ENCODE measurements around the gene KCNJ4.

KCNJ4 gene

GRCh38 chr22:38489142-38489541 is 34.1 kb upstream of the KCNJ4 start:
- Histone ChIP-seq H3K27ac (ENCODE audit: insufficient read depth, low read length, poor library complexity, severe bottlenecking) (no peak overlapping the region), H3K4me1 (ENCODE audit: control insufficient read depth, insufficient read depth, low read length, poor library complexity, severe bottlenecking) (peaks cover 3% of the 10 kb centered on the region), H3K27me3 (replicated peaks; ENCODE audit: control insufficient read depth, insufficient read depth, low read length, poor library complexity, severe bottlenecking) (no peaks in the 10 kb centered on the region), H3K9me3 (ENCODE audit: control insufficient read depth, low read length) (no peaks in the 10 kb centered on the region), H3K4me3 (ENCODE audit: insufficient read depth, low read depth, low read length, poor library complexity, severe bottlenecking) (no peak overlapping the region), H3K36me3 (ENCODE audit: control insufficient read depth, insufficient read depth, low read length) (peaks cover 94% of the 10 kb centered on the region)
- no peak for DNase-seq

- H3K36me3 ChIP-seq (ENCODE audit: control insufficient read depth, insufficient read depth, low read length), result peaks cover 94% of the 10 kb centered on the region
- DNase-seq, result no peak
- peaks cover 3% of the 10 kb centered on the region for H3K4me1 ChIP-seq (ENCODE audit: control insufficient read depth, insufficient read depth, low read length, poor library complexity, severe bottlenecking)
- H3K9me3 ChIP-seq (ENCODE audit: control insufficient read depth, low read length), result no peaks in the 10 kb centered on the region
- H3K27ac ChIP-seq (ENCODE audit: insufficient read depth, low read length, poor library complexity, severe bottlenecking), result no peak overlapping the region
- no peaks in the 10 kb centered on the region for H3K27me3 ChIP-seq (replicated peaks; ENCODE audit: control insufficient read depth, insufficient read depth, low read length, poor library complexity, severe bottlenecking)
- H3K4me3 ChIP-seq (ENCODE audit: insufficient read depth, low read depth, low read length, poor library complexity, severe bottlenecking), result no peak overlapping the region
Measured at GRCh38 chr22:38487946-38488345, 32.9 kb upstream of the KCNJ4 start.

GRCh38 chr22:38485783-38486182 is 30.8 kb upstream of the KCNJ4 start:
- no peak for DNase-seq
- H3K36me3 ChIP-seq (ENCODE audit: control insufficient read depth, insufficient read depth, low read length), result peaks cover 85% of the 10 kb centered on the region

GRCh38 chr22:38484244-38484643 is 29.2 kb upstream of the KCNJ4 start:
- Histone ChIP-seq H3K4me1 (ENCODE audit: control insufficient read depth, insufficient read depth, low read length, poor library complexity, severe bottlenecking) (peaks cover 3% of the 10 kb centered on the region), H3K36me3 (ENCODE audit: control insufficient read depth, insufficient read depth, low read length) (peaks cover 69% of the 10 kb centered on the region), H3K9me3 (ENCODE audit: control insufficient read depth, low read length) (no peaks in the 10 kb centered on the region), H3K27ac (ENCODE audit: insufficient read depth, low read length, poor library complexity, severe bottlenecking) (no peak overlapping the region), H3K4me3 (ENCODE audit: insufficient read depth, low read depth, low read length, poor library complexity, severe bottlenecking) (no peak overlapping the region), H3K27me3 (replicated peaks; ENCODE audit: control insufficient read depth, insufficient read depth, low read length, poor library complexity, severe bottlenecking) (no peaks in the 10 kb centered on the region)
- no peak for DNase-seq

More at GRCh38 chr22:38485783-38486182, 30.8 kb upstream of the KCNJ4 start:
- H3K4me1 ChIP-seq (ENCODE audit: control insufficient read depth, insufficient read depth, low read length, poor library complexity, severe bottlenecking), result peaks cover 3% of the 10 kb centered on the region
- H3K27ac ChIP-seq (ENCODE audit: insufficient read depth, low read length, poor library complexity, severe bottlenecking), result no peak overlapping the region
- H3K9me3 ChIP-seq (ENCODE audit: control insufficient read depth, low read length), result no peaks in the 10 kb centered on the region
- H3K4me3 ChIP-seq (ENCODE audit: insufficient read depth, low read depth, low read length, poor library complexity, severe bottlenecking), result no peak overlapping the region
- H3K27me3 ChIP-seq (replicated peaks; ENCODE audit: control insufficient read depth, insufficient read depth, low read length, poor library complexity, severe bottlenecking), result no peaks in the 10 kb centered on the region

DNA sequence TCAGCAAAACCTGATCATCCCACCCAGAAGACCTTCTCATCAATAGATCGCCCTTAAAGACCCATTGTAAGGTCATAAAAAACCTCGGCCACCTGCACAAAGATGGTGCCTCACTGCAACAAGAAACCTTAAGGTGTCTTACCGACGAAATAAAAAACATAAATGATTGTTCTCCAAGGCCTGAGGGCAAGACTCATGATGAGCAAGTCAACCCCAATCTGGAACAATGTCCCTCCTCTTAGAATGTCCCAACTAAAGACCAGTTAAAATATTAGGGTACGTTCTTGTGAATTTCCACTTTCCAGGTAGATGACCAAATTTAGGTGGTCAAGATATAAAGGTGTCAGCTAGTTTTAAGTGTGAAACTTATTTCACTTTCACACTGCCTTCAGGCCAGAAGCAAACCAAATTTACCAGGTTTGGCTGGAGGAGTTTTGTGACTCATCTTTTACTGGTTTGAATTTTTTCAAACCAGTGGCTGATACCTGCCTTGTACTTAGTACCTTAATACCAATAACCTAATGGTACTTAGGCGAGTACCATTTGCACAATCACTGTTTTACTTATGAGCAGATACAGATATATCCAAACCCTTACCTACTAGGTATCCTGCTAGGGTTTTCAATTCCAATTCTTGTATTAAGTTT is 27.8 kb upstream of the KCNJ4 start:
- H3K36me3 ChIP-seq (ENCODE audit: control insufficient read depth, insufficient read depth, low read length), result peaks cover 55% of the 10 kb centered on the region

GRCh38 chr22:38481871-38482332 is 26.9 kb upstream of the KCNJ4 start:
- no peaks in the 10 kb centered on the region for H3K27me3 ChIP-seq (replicated peaks; ENCODE audit: control insufficient read depth, insufficient read depth, low read length, poor library complexity, severe bottlenecking)
- H3K9me3 ChIP-seq (ENCODE audit: control insufficient read depth, low read length), result no peaks in the 10 kb centered on the region
- peaks cover 49% of the 10 kb centered on the region for H3K36me3 ChIP-seq (ENCODE audit: control insufficient read depth, insufficient read depth, low read length)
- DNase-seq, result no peak
- H3K4me1 ChIP-seq (ENCODE audit: control insufficient read depth, insufficient read depth, low read length, poor library complexity, severe bottlenecking), result peaks cover 3% of the 10 kb centered on the region
- no peak overlapping the region for H3K27ac ChIP-seq (ENCODE audit: insufficient read depth, low read length, poor library complexity, severe bottlenecking)
- no peak overlapping the region for H3K4me3 ChIP-seq (ENCODE audit: insufficient read depth, low read depth, low read length, poor library complexity, severe bottlenecking)

More for the DNA sequence above, 27.8 kb upstream of the KCNJ4 start:
- no peak overlapping the region for H3K27ac ChIP-seq (ENCODE audit: insufficient read depth, low read length, poor library complexity, severe bottlenecking)
- no peaks in the 10 kb centered on the region for H3K27me3 ChIP-seq (replicated peaks; ENCODE audit: control insufficient read depth, insufficient read depth, low read length, poor library complexity, severe bottlenecking)
- DNase-seq, result no peak
- no peaks in the 10 kb centered on the region for H3K9me3 ChIP-seq (ENCODE audit: control insufficient read depth, low read length)
- H3K4me1 ChIP-seq (ENCODE audit: control insufficient read depth, insufficient read depth, low read length, poor library complexity, severe bottlenecking), result peaks cover 3% of the 10 kb centered on the region
- no peak overlapping the region for H3K4me3 ChIP-seq (ENCODE audit: insufficient read depth, low read depth, low read length, poor library complexity, severe bottlenecking)

DNA sequence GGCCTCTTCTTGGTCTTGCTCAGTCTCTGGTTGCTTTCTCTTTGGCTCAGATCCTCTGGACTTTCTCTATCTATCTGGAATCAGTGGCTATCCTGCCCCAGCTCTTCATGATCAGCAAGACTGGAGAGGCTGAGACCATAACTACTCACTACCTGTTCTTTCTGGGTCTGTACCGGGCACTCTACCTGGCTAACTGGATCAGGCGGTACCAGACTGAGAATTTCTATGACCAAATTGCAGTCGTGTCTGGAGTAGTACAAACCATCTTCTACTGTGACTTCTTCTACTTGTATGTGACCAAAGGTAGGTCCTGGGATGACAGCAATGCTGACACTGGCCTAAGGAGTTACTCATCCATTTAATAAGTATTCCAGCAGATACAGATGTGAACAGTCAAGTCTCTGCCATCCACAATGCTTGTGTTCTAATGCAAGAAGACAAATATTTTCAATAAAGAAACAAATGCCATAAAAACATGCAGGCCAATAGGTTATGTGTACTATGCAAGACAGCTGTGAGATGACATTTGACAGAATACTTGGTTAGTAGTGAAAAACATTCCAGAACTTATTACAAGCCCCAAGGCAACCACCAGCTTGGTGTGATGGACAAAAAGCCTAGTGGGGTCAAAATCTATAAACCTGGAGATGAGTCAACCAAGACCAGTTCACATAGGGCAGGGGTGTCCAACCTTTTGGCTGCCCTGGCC is 26.3 kb upstream of the KCNJ4 start:
- no peaks in the 10 kb centered on the region for H3K9me3 ChIP-seq (ENCODE audit: control insufficient read depth, low read length)
- no peak for DNase-seq
- H3K4me1 ChIP-seq (ENCODE audit: control insufficient read depth, insufficient read depth, low read length, poor library complexity, severe bottlenecking), result peaks cover 3% of the 10 kb centered on the region
- H3K27me3 ChIP-seq (replicated peaks; ENCODE audit: control insufficient read depth, insufficient read depth, low read length, poor library complexity, severe bottlenecking), result no peaks in the 10 kb centered on the region
- peaks cover 43% of the 10 kb centered on the region for H3K36me3 ChIP-seq (ENCODE audit: control insufficient read depth, insufficient read depth, low read length)
- no peak overlapping the region for H3K27ac ChIP-seq (ENCODE audit: insufficient read depth, low read length, poor library complexity, severe bottlenecking)
- H3K4me3 ChIP-seq (ENCODE audit: insufficient read depth, low read depth, low read length, poor library complexity, severe bottlenecking), result no peak overlapping the region

DNA sequence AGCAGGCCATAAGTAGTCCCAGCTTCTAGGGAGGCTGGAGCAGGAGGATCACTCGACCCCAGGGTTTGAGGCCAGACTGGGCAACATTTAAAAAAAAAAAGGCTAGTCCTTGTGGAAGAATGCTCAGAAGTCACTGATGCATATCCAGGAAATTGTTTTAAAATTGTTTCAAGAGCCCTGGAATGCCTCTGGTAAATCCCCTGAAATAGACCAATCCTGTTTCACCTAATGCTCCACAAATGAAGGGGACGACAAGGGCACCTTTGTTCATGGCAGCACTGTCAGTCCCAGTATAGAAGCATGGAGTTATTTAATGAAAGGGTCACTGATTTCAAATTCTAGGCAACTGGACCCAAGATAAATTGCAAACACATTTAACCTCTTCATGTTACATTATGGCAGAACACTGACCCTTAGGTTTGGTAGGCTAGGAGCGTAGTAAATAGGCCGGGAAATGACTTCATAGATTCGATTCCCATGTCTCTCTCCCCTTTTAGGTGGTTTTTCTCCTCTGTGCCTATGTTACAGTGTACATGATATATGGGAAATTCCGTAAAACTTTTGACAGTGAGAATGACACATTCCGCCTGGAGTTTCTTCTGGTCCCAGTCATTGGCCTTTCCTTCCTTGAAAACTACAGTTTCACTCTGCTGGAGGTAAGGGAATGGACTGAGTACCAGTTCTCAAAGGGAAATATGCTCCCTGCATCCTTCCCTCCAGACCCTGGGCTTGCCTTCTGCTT is 24.3 kb upstream of the KCNJ4 start:
- Histone ChIP-seq H3K9me3 (ENCODE audit: control insufficient read depth, low read length) (no peaks in the 10 kb centered on the region), H3K27me3 (replicated peaks; ENCODE audit: control insufficient read depth, insufficient read depth, low read length, poor library complexity, severe bottlenecking) (no peaks in the 10 kb centered on the region), H3K27ac (ENCODE audit: insufficient read depth, low read length, poor library complexity, severe bottlenecking) (no peak overlapping the region), H3K4me1 (ENCODE audit: control insufficient read depth, insufficient read depth, low read length, poor library complexity, severe bottlenecking) (no peaks in the 10 kb centered on the region), H3K36me3 (ENCODE audit: control insufficient read depth, insufficient read depth, low read length) (peaks cover 26% of the 10 kb centered on the region), H3K4me3 (ENCODE audit: insufficient read depth, low read depth, low read length, poor library complexity, severe bottlenecking) (no peak overlapping the region)
- DNase-seq, result no peak

DNA sequence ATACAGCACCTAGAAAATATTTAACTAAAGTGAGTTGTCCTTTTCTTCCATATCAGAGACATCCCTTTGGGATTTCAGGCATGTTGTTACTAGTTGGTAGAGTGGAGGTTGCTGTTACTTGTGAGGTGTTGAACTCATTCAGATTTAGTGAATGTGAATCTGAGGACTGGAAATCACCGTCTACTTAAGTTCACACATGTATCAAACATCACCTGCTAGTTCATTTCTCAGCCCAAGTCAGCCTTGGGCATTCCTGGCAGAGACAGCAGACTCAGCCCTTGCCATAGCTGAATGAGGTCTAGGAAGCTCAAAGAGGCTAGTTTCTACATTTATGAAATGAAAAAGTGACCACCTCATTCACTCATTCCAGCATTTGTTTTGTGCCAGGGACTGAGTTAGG is 22.6 kb upstream of the KCNJ4 start:
- H3K27me3 ChIP-seq (replicated peaks; ENCODE audit: control insufficient read depth, insufficient read depth, low read length, poor library complexity, severe bottlenecking), result no peaks in the 10 kb centered on the region
- H3K4me3 ChIP-seq (ENCODE audit: insufficient read depth, low read depth, low read length, poor library complexity, severe bottlenecking), result no peak overlapping the region
- no peak for DNase-seq
- H3K4me1 ChIP-seq (ENCODE audit: control insufficient read depth, insufficient read depth, low read length, poor library complexity, severe bottlenecking), result no peaks in the 10 kb centered on the region
- no peaks in the 10 kb centered on the region for H3K9me3 ChIP-seq (ENCODE audit: control insufficient read depth, low read length)
- H3K36me3 ChIP-seq (ENCODE audit: control insufficient read depth, insufficient read depth, low read length), result peaks cover 9% of the 10 kb centered on the region
- H3K27ac ChIP-seq (ENCODE audit: insufficient read depth, low read length, poor library complexity, severe bottlenecking), result no peak overlapping the region

Measured in effector memory CD4-positive, alpha-beta T cell (primary cell).